Small intestine (tissue), 7 donors: Measurements from ENCODE around the gene NTPCR. TPM values are rescaled to one million over a fixed set of nuclear protein-coding genes. Genes with fewer than 3 reads are reported as not detected.
A peak's percentile ranks its signal among the peaks of the same experiment; 100 is the strongest.

Source experiments
- DNase-seq, 2 donors: peaks; one replicate each; pipeline versions ENCODE4 v3.0.0 to v3.0.0-alpha.2; 2013
- FAIRE-seq: peaks from 2 replicates; lab custom pipeline; 2012; peaks lifted over from hg19 to GRCh38; lab: Jason Lieb, UNC
- H3K27ac ChIP-seq, 3 donors: one replicate each; pipeline ENCODE4 v1.5.1; 2013; ENCODE audit warnings: low read length in 2 of 3, mild to moderate bottlenecking in 2 of 3, control low read depth in 1 of 3, inconsistent platforms in 1 of 3, low read depth in 1 of 3, moderate library complexity in 1 of 3
- H3K27me3 ChIP-seq, 3 donors: one replicate each; pipeline ENCODE4 v1.6.1; 2013; ENCODE audit warnings: low read length in 3 of 3, inconsistent platforms in 1 of 3; ENCODE audit not compliant: control insufficient read depth in 3 of 3, insufficient read depth in 3 of 3
- H3K36me3 ChIP-seq, 3 donors: one replicate each; pipeline ENCODE4 v1.6.1; 2013; ENCODE audit warnings: low read length in 3 of 3, inconsistent platforms in 1 of 3, low read depth in 1 of 3, mild to moderate bottlenecking in 1 of 3, moderate library complexity in 1 of 3; ENCODE audit not compliant: control insufficient read depth in 3 of 3, insufficient read depth in 2 of 3
- H3K4me1 ChIP-seq, 3 donors: one replicate each; pipeline ENCODE4 v1.6.1; 2013; ENCODE audit warnings: low read length in 2 of 3, inconsistent platforms in 1 of 3, low read depth in 1 of 3, mild to moderate bottlenecking in 1 of 3, moderate library complexity in 1 of 3; ENCODE audit not compliant: control insufficient read depth in 3 of 3, insufficient read depth in 2 of 3
- H3K4me3 ChIP-seq, 3 donors: one replicate each; pipeline ENCODE4 v1.5.1; 2013; ENCODE audit warnings: low read length in 3 of 3, control low read depth in 1 of 3, inconsistent platforms in 1 of 3, low read depth in 1 of 3, mild to moderate bottlenecking in 1 of 3, moderate library complexity in 1 of 3
- H3K9me3 ChIP-seq, 2 donors: one replicate each; pipeline ENCODE4 v1.6.1; 2013; ENCODE audit warnings: low read depth in 1 of 2, low read length in 1 of 2; ENCODE audit not compliant: control insufficient read depth in 2 of 2, insufficient read depth in 1 of 2
- WGBS, 3 donors: extraction: QIAGEN DNeasy Blood & Tissue Kit; methylation state at CpG; one replicate each; pipeline ENCODE4 v1.1.7; 2013; 5-methylcytosine and 5-hydroxymethylcytosine counted together
- polyA plus RNA-seq, 4 donors: library from polyadenylated mRNA; stranded (reverse) in 3 of 4; unstranded in 1 of 4; fragments of 200-250 nt in 3 of 4; fragments of 120-200 nt in 1 of 4; gene quantifications; one replicate each; pipeline versions ENCODE4 v1.2.1 to v1.2.3, GENCODE V29; 2013
- donor health status: healthy with polysubstance abuse.
- donor health status: control.
- donor health status: control.
- donor health status: Bipolar disorder and iron deficiency.
- donor health status: healthy.

Gene NTPCR
- polyA plus RNA-seq, 4 donors = 48.5 to 65.6 (median 58.1) TPM

DNA sequence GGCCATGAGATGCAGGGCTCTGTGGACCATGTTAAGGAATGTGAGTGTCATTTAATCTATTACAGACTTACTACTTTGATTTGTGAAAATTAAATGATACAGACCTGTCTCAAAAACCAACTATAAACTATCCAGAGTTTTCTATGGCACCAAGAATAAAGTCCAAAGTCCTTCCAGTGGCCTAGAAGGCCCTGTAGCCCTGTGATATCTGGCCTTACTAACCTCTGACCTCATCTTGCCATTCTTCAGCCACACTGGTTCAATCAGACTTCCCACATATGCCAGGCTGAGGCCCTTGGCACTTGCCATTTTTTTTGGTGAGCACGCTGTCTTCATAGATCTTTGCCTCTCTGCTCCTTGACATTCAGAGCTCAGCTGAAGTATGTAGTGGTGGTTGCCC, 7.7 kb downstream of the NTPCR start:
- peaks cover 0 to under 1% (median 0%) of the 10 kb centered on the region in 3 donors for H3K4me1 ChIP-seq
- peaks cover 0 to 9% of the 10 kb centered on the region in 2 donors for H3K9me3 ChIP-seq
- FAIRE-seq (no peak), DNase-seq (peak in 1 of 2 donors; percentile 23)
- no peaks in the 10 kb centered on the region for H3K27me3 ChIP-seq
- H3K36me3 ChIP-seq = peaks cover 3 to 26% (median 14%) of the 10 kb centered on the region in 3 donors
- 96 to 100% (median 100%) methylated on average over 1 of the region's 1 CpG for WGBS, 3 donors
- no peak overlapping the region for H3K27ac ChIP-seq
- H3K4me3 ChIP-seq = no peak overlapping the region

DNA sequence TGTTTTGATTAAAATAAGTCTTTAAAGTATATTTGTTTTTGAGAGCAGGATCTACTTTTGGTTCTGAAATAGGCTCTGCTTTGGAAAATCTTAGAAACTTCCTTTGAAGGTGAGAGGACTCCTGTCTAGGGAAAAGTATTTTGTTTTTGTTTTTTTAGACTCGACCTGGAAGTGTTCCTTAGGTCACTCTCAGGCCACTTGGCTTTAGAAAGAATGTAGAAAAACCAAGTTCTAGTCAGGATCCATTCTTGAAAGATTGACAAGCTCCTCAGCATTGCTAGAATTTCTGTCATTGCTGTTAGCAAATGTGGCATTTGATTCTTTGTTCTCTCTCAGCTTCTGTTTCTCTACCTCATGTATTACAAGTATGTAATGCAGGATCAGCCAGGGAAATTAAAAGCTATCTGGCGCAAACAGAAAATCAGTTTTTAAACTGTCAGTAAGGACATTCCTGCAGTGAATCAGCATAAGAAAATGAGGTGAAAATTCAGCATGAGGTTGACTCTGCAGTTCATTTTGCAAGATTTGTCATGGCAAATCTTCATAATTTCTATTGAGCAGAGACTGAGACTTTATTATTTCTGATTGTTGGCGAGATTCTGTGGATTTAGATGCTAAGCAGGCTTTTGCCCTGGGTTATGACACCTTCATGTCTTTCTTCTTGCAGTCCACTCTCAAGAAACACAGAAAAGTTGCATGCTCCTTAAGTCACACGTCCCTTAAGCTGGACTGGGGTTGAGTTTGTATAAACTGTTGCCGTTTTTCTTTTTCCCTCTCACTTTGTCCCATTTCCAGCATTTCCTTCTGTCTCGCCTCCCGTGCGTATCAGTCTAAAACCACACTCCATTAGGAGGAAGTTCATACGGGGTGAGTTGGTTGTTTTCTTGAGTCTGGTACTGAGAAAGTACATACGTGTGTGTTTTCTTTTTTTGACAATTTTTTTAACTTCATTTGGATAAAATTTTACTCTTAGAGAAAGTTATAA, 12.6 kb downstream of the NTPCR start:
- Histone ChIP-seq H3K27me3 (no peaks in the 10 kb centered on the region), H3K36me3 (peaks cover 3 to 30% (median 15%) of the 10 kb centered on the region in 3 donors), H3K27ac (peak overlapping the region in 1 of 3 donors; percentile 14), H3K9me3 (peaks cover 0 to 6% of the 10 kb centered on the region in 2 donors), H3K4me3 (no peak overlapping the region), H3K4me1 (peaks cover 0 to 4% (median 0%) of the 10 kb centered on the region in 3 donors)
- DNase-seq (no peak), FAIRE-seq (no peak)
- WGBS, 3 donors = 54 to 80% (median 68%) methylated on average over 10 of the region's 10 CpGs

- no peak overlapping the region for H3K27ac ChIP-seq
- no peak overlapping the region for H3K4me3 ChIP-seq
- FAIRE-seq = no peak
- no peak for DNase-seq
- WGBS, 3 donors = 91 to 95% (median 91%) methylated on average over 4 of the region's 4 CpGs
- no peaks in the 10 kb centered on the region for H3K27me3 ChIP-seq
- H3K9me3 ChIP-seq = no peaks in the 10 kb centered on the region
- peaks cover 0 to 30% (median 8%) of the 10 kb centered on the region in 3 donors for H3K36me3 ChIP-seq
- H3K4me1 ChIP-seq = peaks cover 0 to 4% (median 0%) of the 10 kb centered on the region in 3 donors
Measured at GRCh38 chr1:232964601-232965000, 14.2 kb downstream of the NTPCR start.

DNA sequence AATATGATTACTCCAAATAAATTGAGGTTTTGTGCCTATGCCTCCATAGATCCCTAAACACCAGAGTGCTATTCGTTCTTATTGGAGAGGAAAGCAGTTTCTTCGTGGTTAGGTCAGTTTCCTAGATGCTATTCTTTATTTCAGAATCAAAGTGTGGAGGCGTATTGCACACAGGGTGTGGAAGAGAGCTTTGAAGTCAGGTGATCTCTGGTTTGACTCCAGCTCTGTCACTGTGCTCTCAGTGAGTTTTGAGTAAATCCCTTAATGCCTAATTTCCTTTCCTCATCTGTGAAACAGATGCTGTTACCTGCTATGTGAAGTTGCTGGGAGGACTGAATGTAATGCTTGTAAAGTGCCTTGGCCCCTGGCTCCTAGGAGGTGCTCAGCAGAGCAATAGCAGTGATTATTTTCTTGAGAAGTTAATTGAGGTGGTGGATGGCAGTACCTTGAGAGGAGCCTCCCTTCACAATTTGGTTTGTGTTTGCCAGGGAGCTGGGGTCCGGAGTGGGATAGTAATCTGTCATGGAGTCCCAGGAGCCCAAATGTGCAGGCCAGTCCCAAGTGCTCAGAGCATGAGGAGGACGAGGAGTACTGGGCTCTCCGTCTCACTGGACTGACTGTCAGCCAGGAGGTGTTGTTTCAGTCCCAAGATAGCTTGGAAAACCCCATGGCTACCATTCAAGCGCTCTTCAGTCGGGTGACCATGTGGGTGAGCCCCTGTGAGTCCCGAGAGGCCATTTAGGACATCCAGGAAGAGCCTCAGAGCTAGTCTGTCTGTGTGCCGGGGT, 14.9 kb downstream of the NTPCR start:
- Histone ChIP-seq H3K9me3 (no peaks in the 10 kb centered on the region), H3K4me1 (peaks cover 0 to 4% (median 0%) of the 10 kb centered on the region in 3 donors), H3K27me3 (no peaks in the 10 kb centered on the region), H3K27ac (no peak overlapping the region), H3K36me3 (peaks cover 4 to 30% (median 4%) of the 10 kb centered on the region in 3 donors), H3K4me3 (no peak overlapping the region)
- FAIRE-seq (no peak), DNase-seq (no peak)
- 83 to 93% (median 91%) methylated on average over 10 of the region's 10 CpGs for WGBS, 3 donors

DNA sequence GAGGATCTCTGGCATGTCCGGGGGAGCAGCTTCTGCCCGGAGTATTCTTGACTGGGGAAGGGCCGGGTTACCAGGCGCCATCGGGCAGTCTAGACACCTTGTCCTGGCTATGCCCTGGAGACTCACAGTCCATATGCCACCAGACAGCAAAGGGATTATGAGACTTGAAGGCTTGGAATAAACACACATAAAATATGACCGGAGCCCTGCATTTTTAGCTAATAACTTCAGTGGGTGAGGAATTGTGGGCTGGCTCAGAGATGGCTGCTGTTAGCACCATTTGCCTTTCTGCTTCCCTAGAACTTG, 15.5 kb downstream of the NTPCR start:
- Histone ChIP-seq H3K27ac (no peak overlapping the region), H3K36me3 (peaks cover 6 to 36% (median 7%) of the 10 kb centered on the region in 3 donors), H3K9me3 (peaks cover 0 to 3% of the 10 kb centered on the region in 2 donors), H3K4me1 (peaks cover 0 to 4% (median 0%) of the 10 kb centered on the region in 3 donors), H3K27me3 (no peaks in the 10 kb centered on the region), H3K4me3 (no peak overlapping the region)
- WGBS, 3 donors = 86 to 98% (median 91%) methylated on average over 6 of the region's 6 CpGs
- DNase-seq (no peak), FAIRE-seq (no peak)

GRCh38 chr1:232966663-232967062, 16.3 kb downstream of the NTPCR start:
- peak; percentile 84 to 95 for DNase-seq
- H3K36me3 ChIP-seq = peaks cover 12 to 40% (median 13%) of the 10 kb centered on the region in 3 donors
- peaks cover 0 to 4% (median 0%) of the 10 kb centered on the region in 3 donors for H3K4me1 ChIP-seq
- no peak for FAIRE-seq
- 9 to 44% (median 27%) methylated on average over 4 of the region's 4 CpGs for WGBS, 3 donors
- peak overlapping the region in 2 of 3 donors; percentile 43 to 59 for H3K27ac ChIP-seq
- peaks cover 0 to 3% of the 10 kb centered on the region in 2 donors for H3K9me3 ChIP-seq
- H3K27me3 ChIP-seq = no peaks in the 10 kb centered on the region
- no peak overlapping the region for H3K4me3 ChIP-seq

DNA sequence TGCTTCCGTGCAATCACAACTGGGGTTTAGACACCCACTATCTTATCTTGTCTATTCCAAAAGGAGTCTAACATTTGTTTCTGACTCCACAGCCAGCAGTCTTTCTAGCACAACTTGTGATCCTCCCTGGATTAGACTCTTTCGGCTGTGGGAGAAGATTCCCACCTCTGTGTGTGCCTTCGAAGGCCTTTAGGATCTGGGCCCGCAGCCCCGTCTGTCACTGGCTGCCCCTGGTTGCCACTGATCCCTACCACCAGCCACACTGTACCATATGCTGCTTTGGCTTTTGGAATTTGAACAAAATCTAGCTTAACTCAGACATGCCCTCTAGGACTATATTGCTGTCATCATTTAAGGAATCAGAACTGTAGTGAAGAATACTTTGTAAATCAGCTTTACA, 18.0 kb downstream of the NTPCR start:
- DNase-seq = no peak
- Histone ChIP-seq H3K27me3 (no peaks in the 10 kb centered on the region), H3K36me3 (peaks cover 12 to 45% (median 19%) of the 10 kb centered on the region in 3 donors), H3K4me1 (peaks cover 0 to 4% (median 0%) of the 10 kb centered on the region in 3 donors), H3K27ac (no peak overlapping the region), H3K4me3 (no peak overlapping the region), H3K9me3 (peaks cover 0 to 12% of the 10 kb centered on the region in 2 donors)
- no peak for FAIRE-seq
- 87 to 100% (median 99%) methylated on average over 5 of the region's 5 CpGs for WGBS, 3 donors

DNA sequence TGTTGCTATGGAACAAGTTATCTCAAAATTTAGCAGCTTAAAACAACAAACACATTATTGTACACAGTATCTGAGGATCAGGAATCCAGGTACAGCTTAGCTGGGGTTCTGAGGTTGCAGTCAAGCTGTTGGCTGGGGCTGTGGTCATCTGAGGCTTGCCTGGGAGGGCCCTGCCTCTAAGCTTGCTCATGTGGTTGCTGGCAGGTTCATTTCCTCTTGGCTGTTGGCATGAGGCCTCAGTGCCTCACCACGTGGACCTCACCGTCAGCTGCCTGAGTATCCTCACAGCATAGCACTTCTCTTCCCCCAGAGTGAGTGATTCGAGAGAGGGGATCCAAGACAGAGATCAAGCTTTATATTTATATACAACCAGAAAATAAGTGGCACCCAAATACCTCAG, 18.6 kb downstream of the NTPCR start:
- no peak overlapping the region for H3K27ac ChIP-seq
- FAIRE-seq (no peak), DNase-seq (no peak)
- peaks cover 0 to 12% of the 10 kb centered on the region in 2 donors for H3K9me3 ChIP-seq
- no peaks in the 10 kb centered on the region for H3K27me3 ChIP-seq
- WGBS, 3 donors = 62 to 84% (median 63%) methylated on average over 3 of the region's 3 CpGs
- peaks cover 0 to 4% (median 0%) of the 10 kb centered on the region in 3 donors for H3K4me1 ChIP-seq
- H3K4me3 ChIP-seq = no peak overlapping the region
- peaks cover 12 to 45% (median 19%) of the 10 kb centered on the region in 3 donors for H3K36me3 ChIP-seq
